ENCODE results near the gene MAP4K2. TPM values are rescaled to one million over a fixed set of nuclear protein-coding genes. Genes with fewer than 3 reads are reported as not detected.
A peak's percentile ranks its signal among the peaks of the same experiment; 100 is the strongest.
"Not testable (repeated sequence)": the region's sequence is repeated elsewhere in the genome, so short reads cannot be mapped to it uniquely, and the experiment has no call there.

The MAP4K2 gene
- total and polyA plus RNA-seq, 9 of the 15 experiments (the other 6 are each of a cell fraction or from before 2014, with no cell fraction given), result 0.13 to 14.5 (median 7.3) TPM

GRCh38 chr11:64845776-64846129 lies 42.7 kb upstream of the MAP4K2 start:
- not testable (repeated sequence) for H4K20me1 ChIP-seq (replicated peaks; ENCODE audit: control insufficient read depth, insufficient read depth, low read length); H3K27ac ChIP-seq (ENCODE audit: extremely low read depth, low read depth, low read length); BruUV-seq (replicated peaks); ATAC-seq; H3K27me3 ChIP-seq (ENCODE audit: control insufficient read depth in 2 of 2, insufficient read depth in 2 of 2, low read length in 2 of 2); FAIRE-seq; DNase-seq (ENCODE audit: extremely low read depth in 1 of 4, low spot score in 3 of 4); H3K9me1 ChIP-seq (ENCODE audit: control insufficient read depth, insufficient read depth, low read length); H3K9me3 ChIP-seq (replicated peaks; ENCODE audit: control insufficient read depth, insufficient read depth, low read depth, low read length); H3K36me3 ChIP-seq (ENCODE audit: control insufficient read depth, insufficient read depth, low read length); H3K4me3 ChIP-seq; H2AFZ ChIP-seq (ENCODE audit: low read depth, low read length); H3K4me2 ChIP-seq (ENCODE audit: insufficient read depth, low read length); H3K9ac ChIP-seq (ENCODE audit: insufficient read depth in 1 of 2, low read depth in 2 of 2, low read length in 2 of 2)
- peak in 1 of 2 experiments; percentile 12; a peak in 1 of 4 replicates for TF ChIP-seq KDM1A (IDR thresholded peaks at IDR 0.05)
- peak; percentile 36; the same call in 1 of the 2 replicates for TF ChIP-seq BCOR (IDR thresholded peaks at IDR 0.05)
- TF ChIP-seq CEBPB (tag; IDR thresholded peaks at IDR 0.05), result 0 out of 2 replicates have a peak, but pooled peaks have one; percentile 4
- 89% methylated on average over 7 of the region's 8 CpGs for WGBS (ENCODE audit: insufficient coverage, low coverage, missing lambda C conversion rate)
- peaks cover 23% of the 10 kb centered on the region; the same call in 2 of the 3 replicates for H3K79me2 ChIP-seq (ENCODE audit: control insufficient read depth, insufficient read depth, low read length)
- intact Hi-C loops (cut with micrococcal nuclease) (loop anchor here (5.0 to 10.0 kb wide), 2 partner anchors 267 to 409 kb away; partner anchors contain the start of gene TM7SF2), in situ Hi-C loops (cut with MboI) (loop anchor here (5.0 kb wide), 2 partner anchors 47 to 152 kb away; partner anchors contain the start of gene BATF2)
- H3K4me1 ChIP-seq (replicated peaks in 1 of 2; ENCODE audit: control insufficient read depth in 2 of 2, insufficient read depth in 2 of 2, low read length in 2 of 2), result peaks cover 46 to 77% of the 10 kb centered on the region in 2 experiments
- ChIA-PET CTCF (ENCODE audit: low intra/inter-chr PET ratio) (interaction anchor here (1.1 to 3.7 kb wide), 2 partner anchors 48 to 169 kb away, joined by 6 to 39 read pairs; partner anchors contain the start of gene ARL2), POLR2A (interaction anchor here (0.6 to 4.4 kb wide), 8 partner anchors 10 to 272 kb away, joined by 3 to 26 read pairs (median 4); partner anchors contain the start of genes EHD1 and ZNHIT2)

GRCh38 chr11:64845129-64845775 lies 42.2 kb upstream of the MAP4K2 start:
- Histone ChIP-seq H3K79me2 (ENCODE audit: control insufficient read depth, insufficient read depth, low read length) (peaks cover 23% of the 10 kb centered on the region; the same call in 2 of the 3 replicates), H3K4me3 (peak overlapping the region; percentile 56), H3K36me3 (ENCODE audit: control insufficient read depth, insufficient read depth, low read length) (no peaks in the 10 kb centered on the region), H3K9ac (ENCODE audit: insufficient read depth in 1 of 2, low read depth in 2 of 2, low read length in 2 of 2) (peak overlapping the region; percentile 70 to 92; a peak in 3 of 4 replicates), H3K9me3 (replicated peaks; ENCODE audit: control insufficient read depth, insufficient read depth, low read depth, low read length) (no peaks in the 10 kb centered on the region), H2AFZ (ENCODE audit: low read depth, low read length) (peak overlapping the region; percentile 91), H3K4me1 (replicated peaks in 1 of 2; ENCODE audit: control insufficient read depth in 2 of 2, insufficient read depth in 2 of 2, low read length in 2 of 2) (peaks cover 45 to 75% of the 10 kb centered on the region in 2 experiments), H3K4me2 (ENCODE audit: insufficient read depth, low read length) (peak overlapping the region; percentile 99), H3K9me1 (ENCODE audit: control insufficient read depth, insufficient read depth, low read length) (no peaks in the 10 kb centered on the region), H3K27me3 (ENCODE audit: control insufficient read depth in 2 of 2, insufficient read depth in 2 of 2, low read length in 2 of 2) (no peaks in the 10 kb centered on the region; a peak in 1 of 5 replicates), H3K27ac (ENCODE audit: extremely low read depth, low read depth, low read length) (peak overlapping the region; percentile 86), H4K20me1 (replicated peaks; ENCODE audit: control insufficient read depth, insufficient read depth, low read length) (no peaks in the 10 kb centered on the region)
- in situ Hi-C loops (cut with MboI) (loop anchor here (5.0 kb wide), 2 partner anchors 47 to 152 kb away; partner anchors contain the start of gene BATF2), intact Hi-C loops (cut with micrococcal nuclease) (loop anchor here (5.0 to 10.0 kb wide), 2 partner anchors 267 to 410 kb away; partner anchors contain the start of gene TM7SF2)
- FAIRE-seq, result peak; percentile 81
- TSS peak; percentile 62 for BruUV-seq (replicated peaks)
- CTCF ChIA-PET (ENCODE audit: low intra/inter-chr PET ratio), result interaction anchor here (1.2 to 1.3 kb wide), 2 partner anchors 58 to 168 kb away, joined by 6 to 9 read pairs; partner anchors contain the start of gene ARL2
- POLR2A ChIA-PET, result interaction anchor here (0.6 to 4.4 kb wide), 7 partner anchors 10 to 272 kb away, joined by 3 to 26 read pairs (median 4); partner anchors contain the start of genes EHD1 and ZNHIT2
- peak; percentile 1; the same call in 1 of the 3 replicates for ATAC-seq
- DNase-seq (ENCODE audit: extremely low read depth in 1 of 4, low spot score in 3 of 4), result peak in 2 of 4 experiments; percentile 49
- 9% methylated on average over 7 of the region's 9 CpGs for WGBS (ENCODE audit: insufficient coverage, low coverage, missing lambda C conversion rate)
- TF ChIP-seq MLLT1 (IDR thresholded peaks at IDR 0.05) (0 out of 4 replicates have a peak, but pooled peaks of 1 of the 2 experiments have one; percentile 51), MED1 (CRISPR knock-in tag; IDR thresholded peaks at IDR 0.05; ENCODE audit: borderline replicate concordance) (no peak), FOSL1 (tag; conservative IDR thresholded peaks at IDR 0.05) (no peak), NCOR1 (IDR thresholded peaks at IDR 0.05) (no peak), ZNF140 (CRISPR knock-in tag; IDR thresholded peaks at IDR 0.05) (no peak), MTA3 (IDR thresholded peaks at IDR 0.05; ENCODE audit: borderline replicate concordance) (no peak), XRCC3 (IDR thresholded peaks at IDR 0.05) (no peak), MTA1 (IDR thresholded peaks at IDR 0.05; ENCODE audit: borderline replicate concordance) (0 out of 2 replicates have a peak, but pooled peaks have one; percentile 62), L3MBTL2 (IDR thresholded peaks at IDR 0.05) (no peak), SIN3A (IDR thresholded peaks at IDR 0.05; ENCODE audit: borderline replicate concordance in 2 of 2, control insufficient read depth in 1 of 2, low read depth in 2 of 2, low read length in 2 of 2) (no peak)

All from K562 (cell line).